ENCODE results near the gene MIA3.

MIA3 gene

DNA sequence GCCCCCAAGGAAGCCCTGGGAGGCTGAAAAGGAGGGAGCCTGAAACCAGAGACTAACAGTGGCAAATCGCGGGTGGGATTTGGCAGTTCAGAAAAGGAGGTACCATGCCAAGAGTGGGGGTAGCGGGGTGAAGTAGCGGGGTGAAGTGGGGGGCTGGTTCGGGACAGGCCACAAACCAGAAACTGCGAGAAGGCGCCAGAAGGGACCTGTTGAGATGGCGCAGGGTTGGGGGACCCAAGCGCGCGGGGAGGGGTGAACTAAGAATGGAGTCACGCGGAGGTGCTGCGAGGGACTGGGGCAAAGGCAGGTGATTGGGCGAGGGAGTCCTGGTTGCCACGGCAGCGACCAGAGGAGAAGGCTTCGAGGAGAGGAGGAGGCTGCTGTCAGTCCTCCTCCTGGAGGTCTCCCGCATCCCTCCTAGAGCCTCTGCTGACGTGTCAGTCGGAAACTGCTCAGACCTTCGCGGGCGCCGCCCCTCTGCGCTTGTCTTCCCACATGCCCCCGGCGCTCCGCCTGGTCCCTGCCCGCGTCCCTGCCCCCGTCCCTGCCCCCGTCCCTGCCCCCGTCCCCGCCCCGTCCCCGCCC, 438 bp upstream of the MIA3 start:
- DNase-seq (ENCODE audit: low read depth in 3 of 3, low spot score in 1 of 3): peak; percentile 71 to 88 (median 85)

DNA sequence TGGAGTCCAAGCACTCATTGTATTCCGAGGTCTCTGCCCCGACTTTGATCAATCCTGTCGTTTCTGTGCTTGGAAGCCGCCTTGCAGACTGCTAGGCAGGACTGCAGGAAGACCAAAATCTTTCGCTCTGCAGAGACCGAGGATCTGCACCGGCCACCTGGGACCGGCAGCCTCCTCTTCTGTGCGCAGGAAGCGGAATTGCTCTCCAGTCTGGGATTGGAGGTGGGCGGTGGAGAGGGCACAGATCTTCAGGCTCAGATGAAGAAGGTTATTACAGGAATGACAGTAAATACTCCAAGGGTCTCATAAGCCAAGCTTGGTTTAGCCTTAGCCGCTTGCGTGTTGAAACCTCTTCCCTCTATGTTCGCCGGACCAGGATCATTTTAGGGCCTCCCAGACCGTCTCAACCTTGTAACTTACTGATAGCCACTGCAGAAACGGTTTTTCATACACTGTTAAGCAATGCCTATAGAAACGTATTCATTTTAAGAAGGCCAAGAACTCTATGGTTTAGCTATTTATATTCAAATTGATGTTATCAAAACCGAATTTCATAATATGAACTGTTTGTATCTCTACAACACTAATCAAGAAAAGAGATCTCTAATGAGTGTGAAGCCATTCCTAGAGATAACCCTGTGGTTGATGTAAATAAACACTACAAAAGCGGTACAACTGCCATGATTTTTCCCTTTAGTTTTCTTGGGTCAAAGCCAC, 1.1 kb downstream of the MIA3 start:
- DNase-seq (ENCODE audit: low read depth in 3 of 3, low spot score in 1 of 3): no peak

- no peak for DNase-seq (ENCODE audit: low read depth in 3 of 3, low spot score in 1 of 3)
Observed at GRCh38 chr1:222620566-222620965, 2.7 kb downstream of the MIA3 start.

- DNase-seq (ENCODE audit: low read depth in 3 of 3, low spot score in 1 of 3): no peak
Observed at GRCh38 chr1:222622765-222623164, 4.9 kb downstream of the MIA3 start.

- DNase-seq (ENCODE audit: low read depth in 3 of 3, low spot score in 1 of 3): no peak
Observed at GRCh38 chr1:222623458-222623857, 5.6 kb downstream of the MIA3 start.

DNA sequence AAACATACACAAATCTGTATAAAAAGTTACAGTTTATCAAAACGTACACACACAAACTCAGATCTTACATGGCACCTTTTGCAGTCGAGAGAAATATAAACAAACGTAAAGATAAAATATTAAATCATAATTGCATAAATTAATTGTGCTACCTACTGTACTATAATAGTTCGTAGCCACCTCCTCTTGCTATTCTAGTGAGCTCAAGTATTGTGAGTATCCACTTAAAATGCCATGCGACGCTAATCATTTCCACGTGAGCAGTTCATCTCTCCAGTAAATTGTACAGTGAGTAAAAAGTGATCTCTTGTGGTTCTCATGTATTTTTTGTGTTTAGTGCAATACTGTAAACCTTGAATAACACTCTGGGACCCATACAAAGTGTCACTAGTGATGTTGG, 6.3 kb downstream of the MIA3 start:
- no peak for DNase-seq (ENCODE audit: low read depth in 3 of 3, low spot score in 1 of 3)

DNA sequence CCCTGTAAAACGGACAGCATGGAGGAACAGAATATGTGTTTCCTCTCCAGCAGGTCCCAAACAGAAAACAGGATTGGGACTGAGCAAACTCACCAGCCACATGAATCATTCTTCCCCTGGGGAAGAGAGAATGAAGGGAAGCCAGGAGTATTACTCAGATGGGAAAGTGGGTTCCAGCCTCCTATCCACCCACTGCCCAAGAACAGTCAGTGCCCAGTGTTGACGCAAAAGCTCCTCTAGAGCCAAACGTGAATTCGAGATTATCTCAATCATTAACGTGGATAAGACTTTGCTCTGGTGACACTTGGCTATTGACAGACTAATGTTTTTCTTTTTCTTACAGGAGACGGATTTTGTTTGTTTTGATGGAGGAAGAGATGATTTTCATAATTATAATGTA, 9.3 kb downstream of the MIA3 start:
- DNase-seq (ENCODE audit: low read depth in 3 of 3, low spot score in 1 of 3): no peak

DNA sequence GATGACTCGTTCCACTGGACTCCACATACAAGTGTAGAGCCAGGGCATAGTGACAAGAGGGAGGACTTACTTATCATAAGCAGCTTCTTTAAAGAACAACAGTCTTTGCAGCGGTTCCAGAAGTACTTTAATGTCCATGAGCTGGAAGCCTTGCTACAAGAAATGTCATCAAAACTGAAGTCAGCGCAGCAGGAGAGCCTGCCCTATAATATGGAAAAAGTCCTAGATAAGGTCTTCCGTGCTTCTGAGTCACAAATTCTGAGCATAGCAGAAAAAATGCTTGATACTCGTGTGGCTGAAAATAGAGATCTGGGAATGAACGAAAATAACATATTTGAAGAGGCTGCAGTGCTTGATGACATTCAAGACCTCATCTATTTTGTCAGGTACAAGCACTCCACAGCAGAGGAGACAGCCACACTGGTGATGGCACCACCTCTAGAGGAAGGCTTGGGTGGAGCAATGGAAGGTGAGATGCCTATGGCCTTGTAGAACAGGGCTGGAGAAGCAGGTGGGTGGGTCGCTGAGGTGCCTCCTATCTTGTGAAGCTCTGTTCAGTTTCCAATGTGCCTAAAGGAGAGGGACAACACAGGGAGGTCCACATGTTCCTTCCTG, 12.1 kb downstream of the MIA3 start:
- DNase-seq (ENCODE audit: low read depth in 3 of 3, low spot score in 1 of 3): no peak

DNA sequence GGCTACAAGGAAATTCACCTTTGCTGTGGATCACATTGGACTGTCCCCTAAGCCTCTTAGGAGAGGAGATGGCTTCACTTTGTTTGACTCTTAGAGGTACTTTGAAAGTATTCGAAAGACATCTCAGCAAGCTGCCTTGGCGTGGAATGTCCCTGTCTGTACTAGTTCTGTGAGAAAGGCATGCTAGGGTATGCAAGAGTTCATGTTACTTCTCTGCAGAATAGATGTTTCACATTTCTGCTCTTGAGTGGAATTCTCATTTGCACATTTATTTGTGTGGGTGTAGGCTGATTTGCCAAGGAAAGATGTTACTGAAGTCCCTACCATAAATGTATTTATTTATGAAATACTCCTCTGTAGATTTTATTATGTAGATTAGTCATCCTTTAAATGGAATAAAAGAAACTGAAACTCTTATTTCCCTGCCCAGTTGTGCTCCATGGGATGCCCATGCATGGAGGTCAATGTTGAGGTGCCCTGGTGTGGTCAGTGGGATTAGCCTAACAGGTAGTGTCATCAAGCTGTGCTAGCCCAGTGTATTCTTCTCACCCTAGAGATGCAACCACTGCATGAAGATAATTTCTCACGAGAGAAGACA, 13.8 kb downstream of the MIA3 start:
- no peak for DNase-seq (ENCODE audit: low read depth in 3 of 3, low spot score in 1 of 3)

GRCh38 chr1:222632749-222633148, 14.9 kb downstream of the MIA3 start:
- DNase-seq (ENCODE audit: low read depth in 3 of 3, low spot score in 1 of 3): no peak

DNA sequence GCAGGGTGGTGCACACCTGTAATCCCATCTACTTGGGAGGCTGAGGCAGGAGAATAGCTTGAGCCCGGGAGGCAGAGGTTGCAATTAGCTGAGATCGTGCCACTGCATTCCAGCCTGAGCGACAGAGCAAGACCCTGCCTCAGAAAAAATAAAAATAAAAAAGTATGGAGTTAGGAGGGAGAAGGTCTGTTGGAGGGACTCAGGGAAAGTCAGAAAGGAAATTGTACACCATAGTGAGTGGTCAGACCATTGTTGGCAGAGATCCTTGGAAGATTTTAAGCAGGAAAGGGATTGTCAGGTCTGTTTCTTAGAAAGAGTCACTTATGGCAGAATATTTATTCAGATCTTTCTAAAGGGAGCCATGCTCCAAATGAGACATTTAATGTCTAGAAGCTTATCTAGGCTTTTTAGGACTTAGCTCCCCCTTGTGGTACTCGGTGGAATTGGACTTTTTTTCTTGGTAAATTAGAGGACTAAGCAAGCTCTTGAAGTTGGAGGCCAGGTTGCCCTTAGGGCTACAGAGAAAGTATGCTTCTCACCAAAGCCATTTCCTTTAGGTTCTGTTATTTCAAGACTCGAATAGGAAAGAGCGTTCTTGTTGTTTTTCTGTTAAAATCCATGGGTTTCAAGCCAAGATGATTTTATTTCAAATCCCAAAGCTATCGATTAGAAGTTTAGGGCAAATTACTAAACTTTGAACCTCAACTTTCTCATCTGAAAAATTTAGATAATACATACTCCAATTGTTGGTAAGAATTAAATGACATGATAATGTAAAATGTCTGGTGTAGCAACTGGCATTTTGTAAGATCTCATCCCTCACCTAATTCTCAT, 16.5 kb downstream of the MIA3 start:
- DNase-seq (ENCODE audit: low read depth in 3 of 3, low spot score in 1 of 3): peak in 2 of 3 donors; percentile 40 to 54

DNA sequence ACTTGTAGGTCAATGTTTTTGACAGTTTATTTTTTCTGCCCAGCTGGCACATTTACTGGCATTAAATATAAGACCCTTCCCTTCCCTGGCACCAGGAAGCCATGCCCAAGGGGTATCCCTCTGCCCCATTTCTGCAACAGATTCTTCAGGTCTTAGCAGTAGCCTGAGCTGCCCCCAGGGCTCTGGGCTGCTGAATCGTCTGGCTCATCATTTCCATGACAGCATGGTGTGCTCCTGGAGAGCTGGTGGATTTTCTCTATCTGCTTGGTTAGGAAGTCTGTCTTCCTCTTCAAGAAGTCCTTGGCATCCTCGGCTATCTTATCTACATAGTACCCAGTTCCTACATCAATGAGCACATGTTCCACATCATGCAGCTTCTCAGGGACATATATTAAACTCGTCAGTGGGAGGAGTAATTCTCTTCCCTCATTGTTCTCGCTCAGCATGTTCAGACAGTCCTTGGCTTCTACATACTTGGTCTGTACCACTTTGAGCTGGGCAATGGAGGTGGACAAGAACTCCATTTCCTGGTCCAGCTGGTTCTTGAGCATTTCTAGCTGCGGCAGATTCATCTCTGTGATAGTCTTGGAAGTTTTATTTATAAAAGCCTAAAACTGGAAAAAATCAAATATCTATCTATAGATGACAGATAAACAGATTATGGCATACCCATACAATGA, 23.5 kb downstream of the MIA3 start:
- no peak for DNase-seq (ENCODE audit: low read depth in 3 of 3, low spot score in 1 of 3)

DNA sequence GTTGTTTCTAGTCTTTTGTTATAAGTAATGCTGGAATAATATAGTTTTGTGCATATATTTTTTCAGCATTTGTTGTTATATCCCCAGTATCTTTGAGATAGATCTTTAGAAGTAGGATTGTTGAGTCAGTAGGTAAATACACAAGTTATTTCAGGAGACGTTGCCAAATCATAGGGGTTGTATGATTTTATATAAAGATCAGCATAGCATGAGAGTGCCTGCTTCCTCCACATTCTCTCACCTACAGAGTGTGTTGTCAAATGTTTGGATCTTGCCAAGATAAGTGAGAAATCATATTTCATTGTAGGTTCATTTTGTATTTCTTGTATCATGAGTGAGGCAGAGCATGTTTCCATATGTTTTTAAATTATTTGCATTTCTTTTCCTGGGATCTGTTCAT, 24.6 kb downstream of the MIA3 start:
- no peak for DNase-seq (ENCODE audit: low read depth in 3 of 3, low spot score in 1 of 3)

DNA sequence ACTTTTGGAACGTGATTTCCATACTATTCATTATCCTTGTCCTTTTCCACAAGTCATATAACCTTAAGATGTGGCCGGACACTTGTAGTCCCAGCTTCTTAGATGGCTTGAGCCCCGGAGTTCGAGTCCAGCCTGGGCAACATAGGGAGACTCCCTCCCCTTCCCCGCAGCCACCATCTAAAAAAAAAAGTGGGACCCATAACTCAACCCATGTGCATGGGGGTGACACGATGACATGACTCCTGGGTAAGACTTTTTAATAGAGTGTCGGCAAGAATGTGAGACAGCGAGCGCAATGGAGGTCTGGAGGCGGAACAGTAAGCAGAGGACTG, 25.7 kb downstream of the MIA3 start:
- no peak for DNase-seq (ENCODE audit: low read depth in 3 of 3, low spot score in 1 of 3)

DNA sequence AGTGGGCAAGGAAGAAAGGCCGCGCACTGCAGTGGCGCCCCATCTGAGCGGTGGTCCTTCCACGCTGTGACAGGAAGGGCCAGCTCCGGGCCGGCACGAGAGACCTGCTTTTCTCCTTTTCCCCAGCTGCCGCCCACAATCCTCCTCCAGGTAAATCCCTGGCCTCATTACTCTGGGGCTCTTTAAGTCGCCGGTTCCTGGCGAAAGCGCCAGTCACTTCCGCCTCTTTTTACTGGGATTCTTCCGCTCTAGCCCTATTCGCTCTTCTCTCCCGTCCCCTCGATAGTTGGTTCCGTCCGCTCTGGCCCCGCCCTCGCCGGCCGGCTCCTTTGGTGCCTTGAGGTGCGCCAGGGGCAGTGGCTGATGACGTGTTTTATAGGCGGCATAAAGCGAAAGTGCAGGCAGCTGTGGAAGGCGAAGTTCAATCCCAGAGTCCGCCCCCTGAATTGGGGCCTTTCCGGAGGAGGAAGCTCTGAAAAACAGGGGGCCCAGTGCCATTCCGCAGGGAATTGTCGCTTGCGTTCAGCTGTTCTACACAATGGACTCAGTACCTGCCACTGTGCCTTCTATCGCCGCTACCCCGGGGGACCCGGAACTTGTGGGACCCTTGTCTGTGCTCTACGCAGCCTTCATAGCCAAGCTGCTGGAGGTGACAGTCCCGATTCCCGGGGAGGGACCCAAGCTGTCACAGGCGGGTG, 26.2 kb downstream of the MIA3 start:
- peak; percentile 89 to 95 (median 92) for DNase-seq (ENCODE audit: low read depth in 3 of 3, low spot score in 1 of 3)

- DNase-seq (ENCODE audit: low read depth in 3 of 3, low spot score in 1 of 3): no peak
Observed at GRCh38 chr1:222644636-222644980, 26.7 kb downstream of the MIA3 start.

DNA sequence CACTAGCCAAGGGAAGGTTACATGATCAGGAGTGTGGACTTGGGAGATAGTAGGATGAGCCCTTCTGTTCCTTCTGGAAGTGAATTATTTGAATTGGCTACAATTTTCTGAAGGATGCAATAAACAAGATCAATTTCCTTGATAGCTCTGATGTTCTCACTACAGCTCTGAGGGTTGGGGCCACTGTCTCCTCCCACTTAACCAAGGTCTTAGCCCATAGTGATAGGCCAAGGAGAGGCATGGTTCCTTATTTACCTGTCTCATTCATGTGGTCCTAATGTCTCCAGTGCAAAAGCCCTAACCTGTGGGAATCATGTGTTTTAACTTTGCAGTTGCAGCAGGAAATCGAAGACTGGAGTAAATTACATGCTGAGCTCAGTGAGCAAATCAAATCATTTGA, 34.8 kb downstream of the MIA3 start:
- DNase-seq (ENCODE audit: low read depth in 3 of 3, low spot score in 1 of 3): no peak

DNA sequence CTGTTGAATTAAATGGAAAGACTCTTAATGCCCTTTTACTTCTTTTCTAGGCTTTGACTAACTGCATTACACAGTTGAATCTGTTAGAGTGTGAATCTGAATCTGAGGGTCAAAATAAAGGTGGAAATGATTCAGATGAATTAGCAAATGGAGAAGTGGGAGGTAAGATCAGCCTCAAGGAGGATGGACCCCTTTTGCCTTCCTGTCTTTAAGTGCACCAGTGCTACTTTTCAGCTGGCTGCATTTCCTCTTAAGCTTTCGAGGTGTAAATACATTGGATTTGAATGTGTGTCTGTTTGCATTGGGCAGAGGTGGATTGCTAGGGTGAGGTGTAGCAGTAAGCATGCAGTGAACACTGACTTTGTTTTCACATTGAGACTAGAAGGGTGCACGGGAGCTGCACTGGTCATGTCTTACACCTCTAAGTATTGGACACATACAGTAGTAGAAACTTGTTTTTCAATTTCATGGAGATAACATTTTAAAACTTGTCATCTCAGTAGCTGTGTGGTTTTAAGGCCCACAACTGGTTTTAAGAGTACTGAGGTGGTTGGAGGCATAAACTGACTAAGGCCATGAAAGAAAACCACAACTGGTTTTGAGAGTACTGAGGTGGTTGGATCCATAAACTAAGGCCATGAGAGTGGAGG, 35.4 kb downstream of the MIA3 start:
- no peak for DNase-seq (ENCODE audit: low read depth in 3 of 3, low spot score in 1 of 3)

GRCh38 chr1:222654849-222655248, 37.0 kb downstream of the MIA3 start:
- peak; percentile 23 to 52 (median 46) for DNase-seq (ENCODE audit: low read depth in 3 of 3, low spot score in 1 of 3)

Measured in stimulated activated CD4-positive, alpha-beta T cell treated with anti-CD3 and anti-CD28 coated beads, TNF-alpha, amount 100 ng/mL, for 1 hour (primary cell).